Measurements from ENCODE around the gene HDAC4.

The HDAC4 gene

GRCh38 chr2:239200646-239201530, 199.9 kb downstream of the HDAC4 start:
- no peak for DNase-seq (ENCODE audit: low spot score)

- DNase-seq (ENCODE audit: low spot score) = no peak
Observed at GRCh38 chr2:239199041-239199768, 201.6 kb downstream of the HDAC4 start.

GRCh38 chr2:239198221-239198620, 202.6 kb downstream of the HDAC4 start:
- no peak for DNase-seq (ENCODE audit: low spot score)

- no peak for DNase-seq (ENCODE audit: low spot score)
Observed at GRCh38 chr2:239197146-239197545, 203.7 kb downstream of the HDAC4 start.

- DNase-seq (ENCODE audit: low spot score) = no peak
Observed at GRCh38 chr2:239196474-239197021, 204.3 kb downstream of the HDAC4 start.

DNA sequence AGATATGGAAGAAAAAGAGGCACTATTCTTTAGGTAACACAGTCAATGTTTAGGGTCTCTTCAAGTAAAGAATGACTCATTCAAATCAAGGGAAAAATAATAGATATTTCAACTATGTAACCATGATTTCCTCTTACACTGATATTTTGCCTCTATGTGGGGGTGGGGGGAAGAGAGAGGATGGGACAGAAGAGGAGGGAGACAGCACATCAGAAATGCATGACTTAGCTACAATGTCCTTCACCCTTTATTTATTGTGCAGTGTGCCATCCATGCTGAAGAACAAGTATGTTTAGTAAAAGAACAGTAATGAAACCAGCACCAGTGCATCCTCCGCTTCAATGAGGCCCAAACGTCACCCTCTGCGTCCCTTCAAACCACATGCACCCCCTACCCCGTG, 204.8 kb downstream of the HDAC4 start:
- no peak for DNase-seq (ENCODE audit: low spot score)

GRCh38 chr2:239195318-239195871, 205.4 kb downstream of the HDAC4 start:
- DNase-seq (ENCODE audit: low spot score) = no peak

DNA sequence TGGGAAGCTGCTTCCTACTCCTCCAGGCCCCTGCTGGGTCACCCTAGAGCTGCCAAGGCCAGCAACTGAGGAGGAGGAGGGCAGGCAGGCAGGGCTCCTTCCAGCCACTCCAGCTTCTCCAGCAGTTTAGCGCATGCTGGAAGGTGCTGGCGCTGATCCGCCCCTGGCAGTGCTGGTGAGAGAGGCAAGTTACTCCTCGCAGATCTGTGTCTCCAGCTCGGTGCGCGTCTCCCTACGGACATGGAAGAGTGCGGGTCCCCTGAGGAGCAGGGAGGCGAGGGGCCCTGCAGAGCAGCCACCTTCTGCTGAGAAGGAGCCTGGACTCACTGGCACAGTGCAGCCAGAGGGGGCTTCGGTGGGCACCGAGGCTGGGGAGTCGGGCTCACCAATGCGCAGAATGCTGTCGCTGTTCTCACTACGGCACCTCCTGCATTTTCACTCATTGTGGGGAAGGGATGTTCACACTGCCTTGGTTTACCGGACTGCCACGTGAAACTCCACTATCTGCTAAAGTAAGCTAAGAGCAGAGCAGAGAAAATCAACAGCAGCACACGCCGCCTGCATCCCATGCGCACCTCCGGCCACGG, 206.0 kb downstream of the HDAC4 start:
- no peak for DNase-seq (ENCODE audit: low spot score)

DNA sequence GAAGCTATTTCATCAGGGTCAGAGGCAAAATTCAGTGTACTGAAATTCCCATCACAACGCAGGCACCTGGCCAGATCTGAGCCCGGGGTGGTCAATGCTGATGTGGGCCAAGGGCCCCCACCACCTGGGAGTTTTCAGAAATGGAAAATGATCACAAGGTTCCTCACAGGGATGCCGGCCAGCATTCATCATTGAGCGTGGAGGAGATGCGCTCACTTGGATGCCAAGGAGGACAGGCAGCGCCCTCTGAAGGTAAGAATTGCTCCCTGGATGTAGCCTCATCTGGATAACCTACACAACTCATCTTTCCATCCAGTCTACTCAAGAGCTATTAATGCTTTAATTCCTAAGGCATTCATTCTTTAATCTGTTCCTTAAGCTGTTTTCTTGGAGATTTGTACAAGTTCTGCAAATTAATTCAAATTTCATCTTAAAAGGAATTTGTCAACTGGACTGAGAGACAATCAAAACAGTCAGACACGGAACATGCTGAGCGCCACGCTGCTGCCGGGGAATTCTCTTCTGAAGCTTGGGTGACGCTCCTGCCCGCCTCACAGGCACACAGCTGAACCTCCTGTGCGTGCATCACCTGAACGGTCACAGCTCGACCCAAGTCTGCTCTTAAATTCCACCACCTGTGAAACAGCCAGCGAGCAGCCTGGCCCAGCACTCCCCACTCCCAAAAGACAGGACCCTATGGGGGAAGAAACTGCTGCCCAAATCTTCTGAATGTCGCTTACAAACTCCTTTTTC, 206.7 kb downstream of the HDAC4 start:
- DNase-seq (ENCODE audit: low spot score) = no peak

GRCh38 chr2:239193401-239193811, 207.4 kb downstream of the HDAC4 start:
- no peak for DNase-seq (ENCODE audit: low spot score)

DNA sequence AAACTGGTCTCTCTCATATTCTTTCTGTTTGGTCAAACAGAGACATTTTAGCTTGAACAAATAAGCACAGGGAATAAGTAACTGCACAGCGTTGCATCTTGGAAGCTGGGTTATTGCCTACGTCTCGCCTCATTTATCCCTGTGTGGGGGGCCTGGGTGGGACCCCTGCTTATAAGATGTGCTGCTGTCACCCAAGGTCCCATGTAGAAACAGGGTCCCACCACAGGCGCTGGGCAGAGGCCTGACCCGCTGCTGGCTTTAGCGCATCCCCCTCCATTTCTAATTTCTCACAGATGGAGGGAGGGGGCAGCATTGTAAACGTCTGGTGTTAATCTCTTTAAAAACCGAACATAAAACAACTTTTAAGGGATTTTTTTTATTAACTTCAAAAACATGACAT, 207.8 kb downstream of the HDAC4 start:
- DNase-seq (ENCODE audit: low spot score) = no peak

GRCh38 chr2:239192456-239192855, 208.4 kb downstream of the HDAC4 start:
- no peak for DNase-seq (ENCODE audit: low spot score)

DNA sequence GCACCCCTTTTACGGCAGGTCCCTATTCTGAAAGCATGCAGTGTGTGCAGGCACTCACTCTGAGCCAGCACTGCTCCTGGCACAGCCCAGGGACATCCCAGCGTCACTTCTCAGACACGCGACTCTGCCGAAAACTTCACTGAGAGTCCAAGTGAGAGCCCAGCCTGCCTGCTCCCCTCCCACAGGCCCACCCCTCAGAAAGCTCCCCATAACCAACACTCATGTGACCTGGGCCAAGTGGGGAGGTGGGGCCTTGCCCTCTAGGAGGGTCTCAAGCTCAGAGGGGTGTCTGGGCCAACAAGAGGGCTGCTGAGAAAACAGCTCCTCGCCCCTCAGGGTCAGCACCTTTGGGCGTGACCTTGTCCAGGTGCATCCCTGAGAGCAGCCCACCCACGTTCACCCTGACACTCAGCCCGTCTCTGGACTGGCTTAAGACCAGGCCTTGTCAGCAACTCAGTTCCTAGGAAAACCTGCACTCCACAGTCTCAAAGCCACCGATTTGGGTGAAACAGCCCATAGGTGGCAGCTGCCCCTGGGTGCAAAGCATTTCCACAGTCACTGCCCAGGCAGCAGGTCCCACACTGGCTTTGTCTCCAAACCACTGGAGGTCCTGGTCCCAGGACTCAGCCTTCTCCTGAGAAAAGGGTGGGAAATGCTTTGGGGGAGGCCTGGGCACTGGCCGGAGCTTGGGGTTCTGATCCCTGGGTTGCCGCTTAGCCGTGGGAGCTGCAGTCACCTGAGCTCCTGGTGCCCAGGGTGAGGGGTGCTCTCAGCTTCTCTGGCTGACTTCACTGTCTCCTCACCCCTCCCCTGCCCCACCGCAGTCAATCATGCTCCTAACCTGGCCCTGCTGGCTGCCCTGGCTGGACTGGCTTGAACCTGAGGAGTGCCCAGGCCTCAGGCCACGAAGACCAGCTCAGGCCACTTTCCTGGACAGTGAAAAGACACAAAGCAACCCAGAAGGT, 209.6 kb downstream of the HDAC4 start:
- DNase-seq (ENCODE audit: low spot score) = no peak

DNA sequence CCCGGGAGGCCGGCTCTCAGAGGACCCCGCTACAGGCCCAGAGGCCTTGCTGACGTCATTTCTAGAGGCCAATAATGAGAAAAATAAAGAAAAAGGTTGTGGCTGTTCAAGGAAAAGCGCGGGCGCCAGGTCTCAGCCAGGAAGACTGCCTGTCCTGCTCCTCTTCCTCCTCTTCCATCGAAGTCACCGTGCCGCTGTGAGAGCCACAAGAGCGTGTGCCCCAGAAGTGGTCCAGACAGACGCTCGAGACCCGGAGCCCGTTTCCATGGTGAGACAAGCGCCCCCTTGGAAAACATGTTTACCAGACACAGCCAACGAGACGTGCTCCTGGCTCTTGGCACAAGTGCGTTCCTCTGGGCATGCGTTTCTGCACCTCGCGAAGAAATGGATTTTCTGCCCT, 210.5 kb downstream of the HDAC4 start:
- no peak for DNase-seq (ENCODE audit: low spot score)

DNA sequence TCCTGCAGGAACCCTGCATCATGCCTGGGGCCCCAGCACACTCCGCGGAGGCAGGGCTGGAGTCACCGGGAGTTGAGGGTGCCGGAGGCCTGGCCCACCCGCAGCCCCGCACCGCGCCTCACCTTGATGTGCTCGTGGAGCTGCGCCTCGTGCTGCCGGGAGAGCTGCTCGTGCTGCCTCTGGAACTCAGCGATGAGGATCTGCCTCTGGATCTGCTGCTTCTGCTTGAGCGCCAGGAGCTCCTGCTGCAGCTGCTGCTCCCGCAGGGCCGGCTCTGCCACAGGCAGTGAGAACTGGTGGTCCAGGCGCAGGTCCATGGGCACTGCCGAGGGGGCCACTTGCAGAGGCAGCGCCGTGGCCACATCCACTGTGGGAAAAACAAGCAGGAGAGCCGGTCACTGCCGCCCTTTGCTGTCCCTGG, 211.1 kb downstream of the HDAC4 start:
- DNase-seq (ENCODE audit: low spot score) = no peak

- DNase-seq (ENCODE audit: low spot score) = no peak
Observed at GRCh38 chr2:239188536-239188935, 212.3 kb downstream of the HDAC4 start.

DNA sequence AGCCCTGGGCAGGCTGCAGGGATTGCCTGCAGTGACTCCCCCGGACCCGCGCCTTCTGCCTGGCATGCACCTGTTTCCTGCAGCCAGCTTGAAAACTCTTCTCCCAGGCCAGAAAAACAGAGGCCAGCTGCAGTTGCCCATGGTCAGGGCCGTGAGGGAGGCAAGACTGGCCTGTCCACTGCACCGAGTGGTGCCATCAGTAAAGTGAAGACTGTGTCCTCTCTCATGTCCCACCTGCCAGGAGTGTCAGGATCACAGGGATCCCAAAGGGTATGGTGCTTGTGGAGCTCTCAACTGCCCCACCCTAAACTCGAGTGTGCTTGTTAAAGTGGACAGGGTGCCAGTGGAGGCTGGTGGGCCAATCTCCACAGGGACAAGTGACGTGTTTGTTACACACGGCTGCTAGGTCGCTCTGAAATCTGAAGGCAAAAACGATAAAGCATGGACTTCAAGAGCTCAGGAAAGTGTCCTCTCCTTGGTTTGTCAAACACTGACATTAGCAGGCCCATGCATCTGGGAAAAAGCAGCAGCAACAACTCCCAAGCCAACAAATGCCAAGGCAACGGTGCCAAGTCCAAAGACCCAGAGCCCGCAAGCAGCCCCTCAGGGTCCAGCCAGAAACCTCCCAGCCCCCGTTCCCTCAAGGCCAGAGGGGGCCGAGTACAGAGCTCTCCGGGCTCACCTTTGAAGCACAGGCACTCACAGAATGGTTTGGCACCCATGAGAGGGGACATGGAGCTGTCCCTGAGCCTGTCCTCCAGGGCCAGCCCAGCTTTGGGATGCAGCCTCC, 213.2 kb downstream of the HDAC4 start:
- no peak for DNase-seq (ENCODE audit: low spot score)

GRCh38 chr2:239186516-239187357, 214.1 kb downstream of the HDAC4 start:
- DNase-seq (ENCODE audit: low spot score) = no peak
